Right kidney (tissue), 1 donor: ENCODE results near the gene NT5C2.
A peak's percentile ranks its signal among the peaks of the same experiment; 100 is the strongest.
"Not testable (repeated sequence)": the region's sequence is repeated elsewhere in the genome, so short reads cannot be mapped to it uniquely, and the experiment has no call there.

Source experiments
- DNase-seq: peaks from one replicate; pipeline ENCODE4 v3.0.0-alpha.2; 2016

Gene NT5C2

DNA sequence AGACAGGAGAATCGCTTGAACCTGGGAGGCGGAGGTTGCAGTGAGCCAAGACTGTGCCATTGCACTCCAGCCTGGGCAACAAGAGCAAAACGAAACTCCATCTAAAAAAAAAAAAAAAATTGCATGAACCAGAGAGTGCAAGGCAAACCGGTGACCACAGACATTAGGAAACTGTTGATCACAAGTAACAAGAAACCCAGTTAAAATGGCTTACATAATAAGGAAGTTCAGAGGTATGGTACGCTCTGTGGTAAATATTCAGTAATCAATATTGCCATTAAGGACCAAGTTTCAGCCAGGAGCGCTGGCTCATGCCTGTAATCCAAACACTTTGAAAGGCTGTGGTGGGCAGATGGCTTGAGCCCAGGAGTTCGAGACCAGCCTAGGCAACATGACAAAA is 9.2 kb upstream of the NT5C2 start:
- DNase-seq: no peak

- no peak for DNase-seq
Measured at GRCh38 chr10:103199488-103199887, 6.4 kb upstream of the NT5C2 start.

GRCh38 chr10:103198648-103199047 is 5.6 kb upstream of the NT5C2 start:
- no peak for DNase-seq

- no peak for DNase-seq
Measured at GRCh38 chr10:103197903-103198302, 4.8 kb upstream of the NT5C2 start.

- no peak for DNase-seq
Measured at GRCh38 chr10:103197174-103197573, 4.1 kb upstream of the NT5C2 start.

DNA sequence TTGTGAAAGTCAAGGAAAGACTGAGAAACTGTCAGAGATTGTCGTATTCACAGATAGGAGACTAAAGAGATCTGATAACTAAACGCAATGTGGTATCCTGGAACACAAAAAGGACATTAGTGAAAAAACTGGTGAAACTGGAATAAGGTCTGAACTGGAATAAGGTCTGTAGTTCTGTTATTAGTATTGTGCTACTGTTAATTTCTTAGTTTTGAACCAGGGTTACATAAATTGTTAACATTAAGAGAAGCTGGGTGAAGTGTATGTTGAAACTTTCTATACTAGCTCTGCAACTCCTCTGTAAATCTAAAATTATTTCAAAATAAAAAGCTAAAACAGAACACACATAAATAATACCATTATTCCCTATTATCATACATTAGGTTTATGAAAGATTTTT is 3.4 kb upstream of the NT5C2 start:
- DNase-seq: no peak

- no peak for DNase-seq
Measured at GRCh38 chr10:103193820-103194529, 903 bp upstream of the NT5C2 start.

- peak; percentile 94 for DNase-seq
Measured at GRCh38 chr10:103192451-103193106, 493 bp downstream of the NT5C2 start.

DNA sequence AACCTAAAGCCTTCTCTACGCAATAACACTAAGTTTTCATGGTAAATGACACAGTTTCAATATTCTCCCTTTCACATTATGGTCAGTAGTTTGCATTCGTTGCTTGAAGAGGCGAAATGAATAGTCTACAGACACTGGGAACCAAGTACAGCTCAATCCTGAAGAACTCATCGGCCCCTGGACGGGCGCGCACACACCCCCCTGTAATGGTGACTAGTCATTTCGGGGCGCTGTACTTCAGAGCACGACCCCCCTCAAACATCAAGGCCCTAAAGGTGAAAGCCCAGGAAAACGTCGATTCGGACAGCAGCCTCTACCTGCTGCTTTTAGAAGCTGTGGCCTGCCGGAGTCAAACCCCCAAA is 1.0 kb downstream of the NT5C2 start:
- no peak for DNase-seq

- not testable (repeated sequence) for DNase-seq
Measured at GRCh38 chr10:103191198-103191597, 1.9 kb downstream of the NT5C2 start.

DNA sequence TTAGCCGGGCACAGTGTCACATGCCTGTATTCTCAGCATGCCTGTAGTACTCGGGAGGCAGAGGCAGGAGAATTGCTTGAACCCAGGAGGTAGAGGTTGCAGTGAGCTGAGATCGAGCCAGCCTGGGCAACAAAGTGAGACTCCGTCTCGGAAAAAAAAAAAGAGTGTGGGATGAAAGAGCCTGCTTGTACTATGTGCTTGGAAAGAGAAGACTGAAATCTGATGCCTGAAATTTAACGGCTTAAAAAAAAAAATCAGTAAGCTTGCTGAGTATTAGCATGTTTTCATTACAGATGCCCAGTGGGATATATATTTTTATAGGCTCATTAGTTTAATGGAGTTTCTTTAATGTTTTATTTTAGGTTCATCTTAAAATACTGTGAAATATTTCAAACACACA is 4.2 kb downstream of the NT5C2 start:
- peak; percentile 20 for DNase-seq

DNA sequence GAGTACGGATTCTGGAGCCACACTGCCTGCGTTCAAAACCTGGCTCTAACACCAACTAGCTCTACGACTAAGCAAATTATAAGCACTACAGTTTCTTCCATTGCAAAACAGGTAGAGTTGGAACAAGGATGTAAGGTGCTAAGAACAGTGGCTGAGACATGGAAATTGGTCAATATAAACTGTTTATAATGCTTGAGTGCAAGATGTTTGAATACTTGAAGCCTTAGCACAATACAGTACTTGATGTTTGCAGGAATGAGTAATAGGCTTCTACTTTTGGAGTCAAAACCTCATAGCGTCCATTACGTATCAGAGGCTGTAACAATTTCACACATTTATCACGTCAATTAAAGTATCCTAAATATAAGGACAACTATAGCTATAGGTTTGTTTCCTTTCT is 6.9 kb downstream of the NT5C2 start:
- no peak for DNase-seq

DNA sequence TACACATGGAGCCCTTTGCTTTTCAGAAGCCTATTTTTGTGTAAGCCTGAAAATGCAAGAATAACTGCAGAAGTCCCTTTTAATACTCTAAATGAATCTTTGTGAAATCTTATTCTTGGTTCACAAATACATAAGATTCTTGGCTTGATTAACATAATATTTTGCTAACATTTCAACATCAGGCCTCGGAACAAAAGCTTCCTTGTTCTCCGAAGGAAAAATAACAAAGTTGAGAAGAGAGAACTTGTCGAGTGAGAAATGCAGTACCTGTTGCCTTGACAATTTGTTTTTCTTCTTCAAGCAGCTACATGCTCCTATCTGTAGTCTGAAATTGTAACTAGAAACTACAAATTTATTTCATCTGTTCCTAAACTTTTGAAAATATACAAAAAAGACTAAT is 8.5 kb downstream of the NT5C2 start:
- no peak for DNase-seq

- DNase-seq: not testable (repeated sequence)
Measured at GRCh38 chr10:103183991-103184451, 9.1 kb downstream of the NT5C2 start.

DNA sequence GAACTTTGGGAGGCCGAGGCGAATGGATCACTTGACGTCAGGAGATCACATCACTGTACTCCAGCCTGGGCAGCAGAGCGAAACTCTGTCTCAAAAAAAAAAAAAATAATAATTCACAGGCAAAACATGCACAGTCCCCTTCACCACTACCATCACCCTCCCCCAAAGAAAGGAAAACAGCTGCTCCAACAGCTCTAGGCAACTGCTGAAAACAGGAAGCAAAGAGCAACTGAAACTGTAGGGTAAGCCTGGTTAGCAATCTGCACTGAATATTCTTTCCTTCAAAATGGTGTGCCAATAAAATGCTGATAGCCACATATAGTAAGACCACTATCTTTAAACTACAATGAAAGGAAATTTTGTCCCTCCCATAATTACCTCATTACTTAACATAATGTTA is 11.8 kb downstream of the NT5C2 start:
- no peak for DNase-seq

DNA sequence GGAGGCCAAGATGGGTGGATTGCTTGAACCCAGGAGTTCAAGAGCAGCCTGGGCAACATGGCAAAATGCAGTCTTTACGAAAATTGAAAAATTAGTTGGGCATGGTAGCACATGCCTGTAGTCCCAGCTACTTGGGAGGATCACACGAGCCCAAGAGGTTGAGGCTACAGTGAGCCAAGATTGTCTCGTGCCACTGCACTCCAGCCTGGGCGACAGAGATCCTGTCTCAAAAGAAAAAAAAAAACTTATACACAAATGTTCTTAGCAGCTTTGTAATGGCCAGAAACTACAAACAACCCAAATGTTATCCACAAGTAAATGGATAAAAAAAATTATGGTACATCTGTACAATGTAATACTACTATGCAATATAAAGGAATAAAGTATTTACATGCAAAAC is 12.6 kb downstream of the NT5C2 start:
- no peak for DNase-seq

DNA sequence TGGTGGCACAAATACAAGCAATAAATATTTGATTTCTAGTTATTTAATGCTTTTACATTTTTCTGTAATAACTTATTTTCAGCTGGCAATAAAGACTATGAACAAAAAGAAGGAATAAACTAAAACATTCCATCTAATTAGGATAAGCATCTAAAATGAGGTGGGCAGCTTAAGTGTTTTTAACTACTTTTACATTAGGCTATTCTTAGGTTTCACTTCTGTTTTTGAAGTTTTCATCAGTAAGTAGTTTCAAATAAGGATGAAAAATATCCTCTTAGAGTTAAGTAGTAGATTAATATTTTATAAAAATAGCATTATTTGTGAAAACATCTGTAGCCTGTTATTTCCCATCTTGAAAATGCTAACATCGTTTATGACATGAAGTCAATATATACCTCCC is 15.9 kb downstream of the NT5C2 start:
- DNase-seq: no peak

- DNase-seq: no peak
Measured at GRCh38 chr10:103175580-103176285, 17.3 kb downstream of the NT5C2 start.

- DNase-seq: not testable (repeated sequence)
Measured at GRCh38 chr10:103174324-103174723, 18.7 kb downstream of the NT5C2 start.

DNA sequence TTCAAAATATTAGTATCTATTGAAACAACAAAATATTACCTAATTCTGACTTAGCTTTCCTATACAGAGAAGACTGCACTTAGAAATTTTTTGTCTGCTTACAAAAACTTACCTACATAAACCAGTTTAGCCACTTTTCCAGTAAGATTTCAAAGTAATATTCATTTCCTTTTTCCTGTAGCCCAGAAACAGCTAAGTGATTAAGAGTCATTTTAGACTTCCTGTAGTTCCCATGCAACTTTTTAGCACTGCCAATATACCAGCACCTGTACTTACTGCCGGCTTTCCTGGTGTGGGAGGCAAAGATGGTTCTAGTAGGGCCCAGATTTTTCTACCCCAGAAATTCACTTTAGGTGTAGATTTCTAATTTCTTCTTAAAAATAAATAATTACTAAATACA is 21.8 kb downstream of the NT5C2 start:
- no peak for DNase-seq

- no peak for DNase-seq
Measured at GRCh38 chr10:103168438-103168837, 24.6 kb downstream of the NT5C2 start.

DNA sequence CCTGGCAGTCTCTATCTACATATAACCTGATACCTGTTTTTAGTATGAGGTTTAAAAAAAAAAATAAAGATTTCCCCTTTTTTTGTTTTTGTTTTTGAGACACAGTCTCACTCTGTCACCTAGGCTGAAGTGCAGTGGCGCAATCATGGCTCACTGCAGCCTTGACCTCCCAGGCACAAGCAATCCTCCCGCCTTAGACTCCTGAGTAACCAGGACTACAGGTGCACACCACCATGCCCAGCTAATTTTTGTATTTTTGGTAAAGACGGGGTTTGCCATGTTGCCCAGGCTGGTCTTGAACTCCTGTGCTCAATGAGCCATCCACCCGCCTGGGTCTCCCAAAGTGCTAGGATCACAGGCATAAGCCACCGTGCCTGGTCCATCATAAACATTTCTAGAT is 25.5 kb downstream of the NT5C2 start:
- not testable (repeated sequence) for DNase-seq

DNA sequence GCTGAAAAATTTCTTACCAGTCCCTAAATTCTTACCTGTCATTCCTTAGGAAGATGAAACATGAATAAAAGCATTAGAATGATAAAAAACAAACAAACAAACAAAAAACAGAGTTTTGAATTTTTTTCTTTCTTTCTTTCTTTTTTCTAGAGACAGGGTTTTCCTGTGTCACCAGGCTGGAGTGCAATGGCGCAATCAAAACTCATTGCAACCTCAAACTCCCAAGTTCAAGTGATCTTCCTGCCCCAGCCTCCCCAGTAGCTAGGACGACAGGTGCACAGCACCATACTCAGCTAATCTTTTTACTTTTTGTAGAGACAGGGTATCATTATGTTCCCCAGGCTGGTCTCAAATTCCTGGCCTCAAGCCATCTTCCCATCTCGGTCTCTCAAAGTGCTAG is 26.5 kb downstream of the NT5C2 start:
- no peak for DNase-seq
